ENCODE measurements around the gene ACP2.
"Not testable (repeated sequence)": the region's sequence is repeated elsewhere in the genome, so short reads cannot be mapped to it uniquely, and the experiment has no call there.

The ACP2 gene

GRCh38 chr11:47198161-47198560, 50.5 kb downstream of the ACP2 start:
- not testable (repeated sequence) for DNase-seq (ENCODE audit: low spot score)

- no peak for DNase-seq (ENCODE audit: low spot score)
Measured at GRCh38 chr11:47192111-47192510, 56.5 kb downstream of the ACP2 start.

- not testable (repeated sequence) for DNase-seq (ENCODE audit: low spot score)
Measured at GRCh38 chr11:47191137-47191536, 57.5 kb downstream of the ACP2 start.

Data from putamen (tissue), 1 donor.